HL-60 (cell line): ENCODE measurements around the gene ACER1.

Experiments used
- DNase-seq, 2 experiments: peaks; one replicate each; pipeline ENCODE4 v3.0.0-alpha.2; 2010 to 2020; ENCODE audit warnings: low read depth in 1 of 2, low spot score in 1 of 2
- H3K27ac ChIP-seq: fragments of 250-450 bp; sonication (Bioruptor Pico); replicated peaks from 2 replicates; pipeline ENCODE4 v1.5.1; 2020; ENCODE audit warnings: mild to moderate bottlenecking, moderate library complexity
- H3K27me3 ChIP-seq: fragments of 250-450 bp; sonication (Bioruptor Pico); 2 replicates; pipeline ENCODE4 v1.5.1; 2021; ENCODE audit warnings: mild to moderate bottlenecking, moderate library complexity; ENCODE audit not compliant: insufficient read depth, poor library complexity, severe bottlenecking
- H3K4me3 ChIP-seq: replicated peaks from 2 replicates; pipeline ENCODE4 v1.5.1; 2011; ENCODE audit warnings: mild to moderate bottlenecking, control low read depth, low read length; ENCODE audit not compliant: insufficient read depth
- GABPA ChIP-seq: IDR thresholded peaks from 2 replicates; pipeline ENCODE4 v1.6.1; 2012; ENCODE audit warnings: low read depth
- POLR2AphosphoS5 ChIP-seq: IDR thresholded peaks from 2 replicates; pipeline ENCODE4 v1.6.1; 2012; ENCODE audit warnings: low read depth
- SPI1 ChIP-seq: IDR thresholded peaks from 2 replicates; pipeline ENCODE4 v1.6.1; 2012; ENCODE audit warnings: low read depth, mild to moderate bottlenecking, borderline replicate concordance
- TF ChIP-seq, protein P1 (sequence below): IDR thresholded peaks from 2 replicates; pipeline ENCODE4 v1.6.1; 2012; ENCODE audit warnings: low read depth; ENCODE audit not compliant: insufficient replicate concordance
- TF ChIP-seq, protein P2 (sequence below): IDR thresholded peaks from one replicate; pipeline ENCODE4 v1.5.1; 2011; ENCODE audit warnings: low read length, control low read depth, inconsistent platforms; ENCODE audit not compliant: insufficient read depth

The ACER1 gene

DNA sequence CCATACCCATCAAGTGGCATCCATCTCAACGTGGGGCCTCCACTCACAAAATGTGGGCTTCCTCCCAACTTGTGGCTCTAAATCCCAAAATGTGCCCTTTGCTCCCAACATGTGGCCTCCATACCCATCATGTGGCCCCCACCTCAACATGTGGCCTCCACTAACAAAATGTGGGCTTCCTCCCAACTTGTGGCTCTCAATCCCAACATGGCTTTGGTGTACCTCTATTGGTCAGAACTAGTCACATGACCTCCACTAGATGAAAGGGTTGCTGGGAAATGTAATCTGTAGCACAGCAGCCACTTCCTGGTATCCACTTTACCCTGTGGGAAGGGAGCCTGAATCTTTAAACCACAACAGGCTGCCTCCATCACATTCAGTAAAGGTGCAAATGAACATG is 10.1 kb upstream of the ACER1 start:
- Histone ChIP-seq H3K4me3 (no peak overlapping the region), H3K27ac (no peak overlapping the region), H3K27me3 (no peaks in the 10 kb centered on the region)
- TF ChIP-seq, protein P1, sequence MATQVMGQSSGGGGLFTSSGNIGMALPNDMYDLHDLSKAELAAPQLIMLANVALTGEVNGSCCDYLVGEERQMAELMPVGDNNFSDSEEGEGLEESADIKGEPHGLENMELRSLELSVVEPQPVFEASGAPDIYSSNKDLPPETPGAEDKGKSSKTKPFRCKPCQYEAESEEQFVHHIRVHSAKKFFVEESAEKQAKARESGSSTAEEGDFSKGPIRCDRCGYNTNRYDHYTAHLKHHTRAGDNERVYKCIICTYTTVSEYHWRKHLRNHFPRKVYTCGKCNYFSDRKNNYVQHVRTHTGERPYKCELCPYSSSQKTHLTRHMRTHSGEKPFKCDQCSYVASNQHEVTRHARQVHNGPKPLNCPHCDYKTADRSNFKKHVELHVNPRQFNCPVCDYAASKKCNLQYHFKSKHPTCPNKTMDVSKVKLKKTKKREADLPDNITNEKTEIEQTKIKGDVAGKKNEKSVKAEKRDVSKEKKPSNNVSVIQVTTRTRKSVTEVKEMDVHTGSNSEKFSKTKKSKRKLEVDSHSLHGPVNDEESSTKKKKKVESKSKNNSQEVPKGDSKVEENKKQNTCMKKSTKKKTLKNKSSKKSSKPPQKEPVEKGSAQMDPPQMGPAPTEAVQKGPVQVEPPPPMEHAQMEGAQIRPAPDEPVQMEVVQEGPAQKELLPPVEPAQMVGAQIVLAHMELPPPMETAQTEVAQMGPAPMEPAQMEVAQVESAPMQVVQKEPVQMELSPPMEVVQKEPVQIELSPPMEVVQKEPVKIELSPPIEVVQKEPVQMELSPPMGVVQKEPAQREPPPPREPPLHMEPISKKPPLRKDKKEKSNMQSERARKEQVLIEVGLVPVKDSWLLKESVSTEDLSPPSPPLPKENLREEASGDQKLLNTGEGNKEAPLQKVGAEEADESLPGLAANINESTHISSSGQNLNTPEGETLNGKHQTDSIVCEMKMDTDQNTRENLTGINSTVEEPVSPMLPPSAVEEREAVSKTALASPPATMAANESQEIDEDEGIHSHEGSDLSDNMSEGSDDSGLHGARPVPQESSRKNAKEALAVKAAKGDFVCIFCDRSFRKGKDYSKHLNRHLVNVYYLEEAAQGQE, result no peak
- no peak for TF ChIP-seq POLR2AphosphoS5
- TF ChIP-seq GABPA, result no peak
- TF ChIP-seq, protein P2, sequence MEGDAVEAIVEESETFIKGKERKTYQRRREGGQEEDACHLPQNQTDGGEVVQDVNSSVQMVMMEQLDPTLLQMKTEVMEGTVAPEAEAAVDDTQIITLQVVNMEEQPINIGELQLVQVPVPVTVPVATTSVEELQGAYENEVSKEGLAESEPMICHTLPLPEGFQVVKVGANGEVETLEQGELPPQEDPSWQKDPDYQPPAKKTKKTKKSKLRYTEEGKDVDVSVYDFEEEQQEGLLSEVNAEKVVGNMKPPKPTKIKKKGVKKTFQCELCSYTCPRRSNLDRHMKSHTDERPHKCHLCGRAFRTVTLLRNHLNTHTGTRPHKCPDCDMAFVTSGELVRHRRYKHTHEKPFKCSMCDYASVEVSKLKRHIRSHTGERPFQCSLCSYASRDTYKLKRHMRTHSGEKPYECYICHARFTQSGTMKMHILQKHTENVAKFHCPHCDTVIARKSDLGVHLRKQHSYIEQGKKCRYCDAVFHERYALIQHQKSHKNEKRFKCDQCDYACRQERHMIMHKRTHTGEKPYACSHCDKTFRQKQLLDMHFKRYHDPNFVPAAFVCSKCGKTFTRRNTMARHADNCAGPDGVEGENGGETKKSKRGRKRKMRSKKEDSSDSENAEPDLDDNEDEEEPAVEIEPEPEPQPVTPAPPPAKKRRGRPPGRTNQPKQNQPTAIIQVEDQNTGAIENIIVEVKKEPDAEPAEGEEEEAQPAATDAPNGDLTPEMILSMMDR, result no peak
- TF ChIP-seq SPI1, result no peak
- DNase-seq, result no peak

DNA sequence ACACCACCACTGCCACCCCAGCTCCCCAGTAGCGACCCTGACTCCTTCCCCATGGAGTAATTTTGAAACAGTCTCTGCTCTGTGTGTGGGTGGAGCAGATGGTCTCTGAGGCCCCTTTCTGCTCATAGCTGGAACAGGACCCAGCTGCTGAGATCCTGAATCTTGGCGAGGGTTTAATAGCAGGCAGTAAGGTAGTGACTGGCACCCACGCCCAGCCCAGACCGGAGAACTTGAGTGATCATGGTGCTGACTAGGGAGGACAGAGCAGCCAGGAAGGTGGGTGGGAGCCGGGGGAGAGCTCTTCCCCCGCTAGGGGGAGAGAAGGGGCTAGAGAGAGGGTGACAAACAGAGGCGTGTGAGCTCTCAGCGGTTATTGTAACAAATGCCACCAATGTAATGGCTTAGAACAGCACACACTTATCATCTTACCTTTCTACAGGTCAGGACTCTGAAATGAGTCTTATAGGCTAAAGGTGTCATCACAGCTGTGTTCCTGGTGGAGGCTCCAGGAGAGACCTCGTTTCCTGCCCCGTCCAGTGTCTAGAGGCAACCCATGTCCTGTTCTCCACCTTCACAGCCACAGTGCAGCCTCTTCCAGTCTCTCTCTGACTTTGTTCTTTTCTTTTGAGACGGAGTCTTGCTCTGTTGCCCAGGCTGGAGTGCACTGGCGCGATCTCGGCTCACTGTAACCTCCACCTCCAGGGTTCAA is 7.2 kb upstream of the ACER1 start:
- Histone ChIP-seq H3K4me3 (no peak overlapping the region), H3K27me3 (no peaks in the 10 kb centered on the region), H3K27ac (no peak overlapping the region)
- no peak for DNase-seq
- TF ChIP-seq, protein P2, result no peak
- no peak for TF ChIP-seq POLR2AphosphoS5
- TF ChIP-seq, protein P1, result no peak
- no peak for TF ChIP-seq GABPA
- TF ChIP-seq SPI1, result no peak

DNA sequence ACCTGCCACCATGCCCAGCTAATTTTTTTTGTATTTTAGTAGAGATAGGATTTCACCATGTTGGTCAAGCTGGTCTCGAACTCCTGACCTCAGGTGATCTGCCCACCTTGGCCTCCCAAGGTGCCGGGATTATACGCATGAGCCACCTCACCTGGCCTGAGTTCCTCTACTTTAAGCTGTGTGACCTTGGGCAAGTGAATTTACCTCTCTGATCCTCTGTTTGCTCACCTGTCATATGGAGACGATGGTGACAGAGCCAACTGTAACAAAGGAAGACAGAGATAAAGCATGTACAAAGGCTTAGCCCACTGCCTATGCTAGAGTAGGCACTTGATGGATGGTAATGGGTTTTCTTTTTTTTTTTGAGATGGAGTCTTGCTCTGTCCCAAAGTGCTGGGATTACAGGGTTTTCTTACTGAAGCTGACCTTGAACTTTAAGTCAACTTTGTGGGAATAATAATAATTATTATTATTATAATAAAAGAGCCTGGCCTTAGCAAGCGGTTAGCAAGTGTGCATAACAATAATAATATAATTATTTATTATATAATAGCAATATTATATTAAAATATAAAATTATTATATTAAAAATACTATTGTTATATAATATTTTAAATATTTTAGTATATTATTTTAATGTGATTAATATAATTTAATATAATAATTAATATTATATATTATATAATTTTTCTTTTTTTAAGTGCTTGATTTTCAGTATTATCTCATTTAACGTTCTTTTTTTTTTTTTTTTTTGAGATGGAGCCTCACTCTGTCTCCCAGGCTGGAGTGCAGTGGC is 1.3 kb upstream of the ACER1 start:
- H3K4me3 ChIP-seq, result no peak overlapping the region
- H3K27me3 ChIP-seq, result no peaks in the 10 kb centered on the region
- TF ChIP-seq SPI1 (no peak), GABPA (no peak), POLR2AphosphoS5 (no peak)
- TF ChIP-seq, protein P2, result no peak
- TF ChIP-seq, protein P1, result no peak
- DNase-seq, result no peak
- H3K27ac ChIP-seq, result no peak overlapping the region
